ENCODE results near the gene PDK2. TPM values are rescaled to one million over a fixed set of nuclear protein-coding genes. Genes with fewer than 3 reads are reported as not detected.

The PDK2 gene
- total and polyA plus RNA-seq, 9 of the 15 experiments (the other 6 are each of a cell fraction or from before 2014, with no cell fraction given) = 0.03 to 2.5 (median 1.4) TPM

DNA sequence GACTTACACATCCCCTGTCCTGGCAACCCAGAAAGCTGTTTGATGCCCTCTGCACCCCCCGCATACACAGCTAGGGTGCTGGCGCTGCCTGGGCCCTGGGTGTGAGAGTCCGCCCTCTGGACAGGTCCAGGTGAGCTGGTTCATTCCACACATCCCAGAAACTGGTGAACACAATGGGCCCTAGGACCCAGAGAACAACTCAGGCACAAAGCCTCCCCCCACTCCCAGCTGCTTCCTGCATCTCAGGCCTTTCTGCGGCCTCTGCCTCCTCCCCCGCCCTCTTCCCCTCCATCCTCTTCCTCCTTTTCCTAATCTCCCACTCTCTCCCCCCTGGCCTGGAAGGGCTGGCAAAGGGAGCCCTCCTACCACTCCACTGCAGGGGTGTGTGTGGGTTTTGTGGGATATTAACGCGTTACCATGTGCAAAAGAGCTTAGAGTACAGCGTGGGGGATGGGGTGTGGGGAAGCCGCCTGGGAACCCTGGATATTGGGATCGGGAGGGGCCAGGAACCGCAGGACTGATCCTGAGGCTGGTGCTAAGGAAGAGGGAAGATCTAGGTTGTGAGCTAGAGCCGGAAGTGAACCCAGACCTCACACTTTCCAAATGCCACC, 56.9 kb downstream of the PDK2 start (continued):
- 0 out of 2 replicates have a peak, but pooled peaks have one; percentile 18 for TF ChIP-seq JUND (IDR thresholded peaks at IDR 0.05; ENCODE audit: borderline replicate concordance, low read depth, low read length)
- no peak; the same call in 2 of the 3 replicates for TF ChIP-seq JUND (tag; IDR thresholded peaks at IDR 0.05; ENCODE audit: borderline replicate concordance, low read depth, low read length)
- TF ChIP-seq GATAD2A (IDR thresholded peaks at IDR 0.05) = peak; percentile 84; the same call in 1 of the 2 replicates
- no peak for TF ChIP-seq TEAD4 (IDR thresholded peaks at IDR 0.05; ENCODE audit: low read length)
- no peak for TF ChIP-seq TEAD4 (CRISPR knock-in tag; IDR thresholded peaks at IDR 0.05; ENCODE audit: borderline replicate concordance)
- TF ChIP-seq CBFB (CRISPR knock-in tag; IDR thresholded peaks at IDR 0.05) = no peak
- no peak for TF ChIP-seq ZSCAN29 (IDR thresholded peaks at IDR 0.05)
- TF ChIP-seq, protein P1, sequence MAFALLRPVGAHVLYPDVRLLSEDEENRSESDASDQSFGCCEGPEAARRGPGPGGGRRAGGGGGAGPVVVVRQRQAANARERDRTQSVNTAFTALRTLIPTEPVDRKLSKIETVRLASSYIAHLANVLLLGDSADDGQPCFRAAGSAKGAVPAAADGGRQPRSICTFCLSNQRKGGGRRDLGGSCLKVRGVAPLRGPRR (CRISPR knock-in tag; IDR thresholded peaks at IDR 0.05) = no peak
- no peak for TF ChIP-seq ZKSCAN8 (CRISPR knock-in tag; IDR thresholded peaks at IDR 0.05)
- TF ChIP-seq, protein P2, sequence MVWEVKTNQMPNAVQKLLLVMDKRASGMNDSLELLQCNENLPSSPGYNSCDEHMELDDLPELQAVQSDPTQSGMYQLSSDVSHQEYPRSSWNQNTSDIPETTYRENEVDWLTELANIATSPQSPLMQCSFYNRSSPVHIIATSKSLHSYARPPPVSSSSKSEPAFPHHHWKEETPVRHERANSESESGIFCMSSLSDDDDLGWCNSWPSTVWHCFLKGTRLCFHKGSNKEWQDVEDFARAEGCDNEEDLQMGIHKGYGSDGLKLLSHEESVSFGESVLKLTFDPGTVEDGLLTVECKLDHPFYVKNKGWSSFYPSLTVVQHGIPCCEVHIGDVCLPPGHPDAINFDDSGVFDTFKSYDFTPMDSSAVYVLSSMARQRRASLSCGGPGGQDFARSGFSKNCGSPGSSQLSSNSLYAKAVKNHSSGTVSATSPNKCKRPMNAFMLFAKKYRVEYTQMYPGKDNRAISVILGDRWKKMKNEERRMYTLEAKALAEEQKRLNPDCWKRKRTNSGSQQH (CRISPR knock-in tag; IDR thresholded peaks at IDR 0.05) = 0 out of 2 replicates have a peak, but pooled peaks have one; percentile 45
- TF ChIP-seq ZNF780A (CRISPR knock-in tag; IDR thresholded peaks at IDR 0.05) = no peak
- TF ChIP-seq, protein P3, sequence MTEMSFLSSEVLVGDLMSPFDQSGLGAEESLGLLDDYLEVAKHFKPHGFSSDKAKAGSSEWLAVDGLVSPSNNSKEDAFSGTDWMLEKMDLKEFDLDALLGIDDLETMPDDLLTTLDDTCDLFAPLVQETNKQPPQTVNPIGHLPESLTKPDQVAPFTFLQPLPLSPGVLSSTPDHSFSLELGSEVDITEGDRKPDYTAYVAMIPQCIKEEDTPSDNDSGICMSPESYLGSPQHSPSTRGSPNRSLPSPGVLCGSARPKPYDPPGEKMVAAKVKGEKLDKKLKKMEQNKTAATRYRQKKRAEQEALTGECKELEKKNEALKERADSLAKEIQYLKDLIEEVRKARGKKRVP (CRISPR knock-in tag; IDR thresholded peaks at IDR 0.05) = no peak
- TF ChIP-seq, protein P4, sequence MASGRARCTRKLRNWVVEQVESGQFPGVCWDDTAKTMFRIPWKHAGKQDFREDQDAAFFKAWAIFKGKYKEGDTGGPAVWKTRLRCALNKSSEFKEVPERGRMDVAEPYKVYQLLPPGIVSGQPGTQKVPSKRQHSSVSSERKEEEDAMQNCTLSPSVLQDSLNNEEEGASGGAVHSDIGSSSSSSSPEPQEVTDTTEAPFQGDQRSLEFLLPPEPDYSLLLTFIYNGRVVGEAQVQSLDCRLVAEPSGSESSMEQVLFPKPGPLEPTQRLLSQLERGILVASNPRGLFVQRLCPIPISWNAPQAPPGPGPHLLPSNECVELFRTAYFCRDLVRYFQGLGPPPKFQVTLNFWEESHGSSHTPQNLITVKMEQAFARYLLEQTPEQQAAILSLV (tag; IDR thresholded peaks at IDR 0.05) = no peak
- TF ChIP-seq ZNF3 (CRISPR knock-in tag; IDR thresholded peaks at IDR 0.05) = no peak
- TF ChIP-seq FOXA3 (CRISPR knock-in tag; conservative IDR thresholded peaks at IDR 0.05 in 1 of 2, IDR thresholded peaks at IDR 0.05 in 1 of 2) = no peak
- TF ChIP-seq, protein P5, sequence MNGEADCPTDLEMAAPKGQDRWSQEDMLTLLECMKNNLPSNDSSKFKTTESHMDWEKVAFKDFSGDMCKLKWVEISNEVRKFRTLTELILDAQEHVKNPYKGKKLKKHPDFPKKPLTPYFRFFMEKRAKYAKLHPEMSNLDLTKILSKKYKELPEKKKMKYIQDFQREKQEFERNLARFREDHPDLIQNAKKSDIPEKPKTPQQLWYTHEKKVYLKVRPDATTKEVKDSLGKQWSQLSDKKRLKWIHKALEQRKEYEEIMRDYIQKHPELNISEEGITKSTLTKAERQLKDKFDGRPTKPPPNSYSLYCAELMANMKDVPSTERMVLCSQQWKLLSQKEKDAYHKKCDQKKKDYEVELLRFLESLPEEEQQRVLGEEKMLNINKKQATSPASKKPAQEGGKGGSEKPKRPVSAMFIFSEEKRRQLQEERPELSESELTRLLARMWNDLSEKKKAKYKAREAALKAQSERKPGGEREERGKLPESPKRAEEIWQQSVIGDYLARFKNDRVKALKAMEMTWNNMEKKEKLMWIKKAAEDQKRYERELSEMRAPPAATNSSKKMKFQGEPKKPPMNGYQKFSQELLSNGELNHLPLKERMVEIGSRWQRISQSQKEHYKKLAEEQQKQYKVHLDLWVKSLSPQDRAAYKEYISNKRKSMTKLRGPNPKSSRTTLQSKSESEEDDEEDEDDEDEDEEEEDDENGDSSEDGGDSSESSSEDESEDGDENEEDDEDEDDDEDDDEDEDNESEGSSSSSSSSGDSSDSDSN (IDR thresholded peaks at IDR 0.05; ENCODE audit: borderline replicate concordance in 1 of 2, low read depth in 2 of 2, low read length in 2 of 2) = no peak
- no peak for TF ChIP-seq HDAC6 (IDR thresholded peaks at IDR 0.05; ENCODE audit: low read depth, low read length)
- TF ChIP-seq, protein P6, sequence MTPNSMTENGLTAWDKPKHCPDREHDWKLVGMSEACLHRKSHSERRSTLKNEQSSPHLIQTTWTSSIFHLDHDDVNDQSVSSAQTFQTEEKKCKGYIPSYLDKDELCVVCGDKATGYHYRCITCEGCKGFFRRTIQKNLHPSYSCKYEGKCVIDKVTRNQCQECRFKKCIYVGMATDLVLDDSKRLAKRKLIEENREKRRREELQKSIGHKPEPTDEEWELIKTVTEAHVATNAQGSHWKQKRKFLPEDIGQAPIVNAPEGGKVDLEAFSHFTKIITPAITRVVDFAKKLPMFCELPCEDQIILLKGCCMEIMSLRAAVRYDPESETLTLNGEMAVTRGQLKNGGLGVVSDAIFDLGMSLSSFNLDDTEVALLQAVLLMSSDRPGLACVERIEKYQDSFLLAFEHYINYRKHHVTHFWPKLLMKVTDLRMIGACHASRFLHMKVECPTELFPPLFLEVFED (CRISPR knock-in tag; conservative IDR thresholded peaks at IDR 0.05) = peak; percentile 69; the same call in 1 of the 2 replicates
- TF ChIP-seq TAF15 (IDR thresholded peaks at IDR 0.05; ENCODE audit: low read depth, low read length) = no peak
- TF ChIP-seq ZC3H4 (CRISPR knock-in tag; IDR thresholded peaks at IDR 0.05; ENCODE audit: borderline replicate concordance) = no peak

Data from K562 (cell line).